GM15510 (cell line): ENCODE data around the gene VAC14.

Experiments used
- POLR2A ChIP-seq: IDR thresholded peaks from 3 replicates; pipeline ENCODE4 v1.6.1; 2011; ENCODE audit warnings: borderline replicate concordance; ENCODE audit not compliant: insufficient read length; ENCODE audit errors: extremely low read depth

Gene VAC14

DNA sequence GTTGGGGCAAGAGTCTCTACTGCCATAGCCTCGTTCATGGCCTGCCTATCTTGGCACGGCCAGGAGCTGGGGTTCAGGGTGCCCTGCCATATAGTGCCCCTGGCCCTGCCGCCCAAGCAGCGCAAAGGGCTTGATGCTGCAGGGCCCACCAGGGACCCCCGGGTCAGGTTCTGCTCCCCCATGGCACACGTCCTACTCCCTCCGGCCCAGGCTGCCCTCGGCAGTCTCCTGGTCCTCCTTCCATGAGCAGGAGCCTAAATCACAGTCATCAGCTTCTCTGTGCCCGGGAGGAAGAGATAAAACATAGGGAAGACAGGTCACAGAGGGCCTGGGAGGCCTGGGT lies 59.2 kb downstream of the VAC14 start:
- TF ChIP-seq POLR2A = no peak

DNA sequence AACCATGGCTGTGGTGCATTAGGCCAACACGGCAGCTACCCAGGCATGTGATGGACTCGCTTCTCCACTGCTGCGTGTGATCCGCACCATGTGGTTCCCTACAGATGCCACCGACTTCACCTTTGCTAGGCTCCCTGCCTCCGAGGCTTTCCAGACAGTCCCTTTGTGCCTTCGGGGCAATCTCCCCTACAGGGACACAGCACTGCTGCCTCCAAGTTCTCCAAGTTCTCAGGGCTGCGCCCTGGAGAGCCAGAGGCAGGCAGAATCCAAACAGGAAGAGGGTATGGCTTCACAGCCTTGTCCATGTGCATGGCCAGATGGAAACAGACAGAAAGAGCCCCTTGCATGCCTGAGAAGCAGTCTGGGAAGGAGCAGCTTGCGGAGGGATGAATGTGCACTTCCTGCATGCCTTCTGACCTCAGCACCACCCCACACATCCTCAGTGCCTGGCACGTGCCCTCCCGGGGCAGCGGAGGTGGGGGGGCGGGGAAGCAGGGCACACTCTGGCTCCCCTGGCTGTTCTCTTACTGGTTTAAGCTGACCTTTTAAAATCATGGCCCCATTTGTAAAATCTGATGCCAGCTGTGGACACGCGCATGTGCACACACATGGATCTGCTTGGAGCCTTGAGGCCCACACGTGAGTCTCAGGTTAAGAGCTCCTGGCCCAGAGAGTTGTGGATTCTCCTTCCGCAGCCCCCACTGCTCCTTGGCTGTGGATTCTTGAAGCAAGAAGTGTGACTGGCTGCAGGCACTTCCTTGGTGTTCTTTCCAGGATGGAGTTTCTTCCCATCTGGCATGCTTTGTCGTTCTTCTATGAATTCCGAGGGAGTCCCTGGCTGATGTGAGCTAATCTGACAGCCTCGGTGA lies 59.8 kb downstream of the VAC14 start:
- no peak for TF ChIP-seq POLR2A

DNA sequence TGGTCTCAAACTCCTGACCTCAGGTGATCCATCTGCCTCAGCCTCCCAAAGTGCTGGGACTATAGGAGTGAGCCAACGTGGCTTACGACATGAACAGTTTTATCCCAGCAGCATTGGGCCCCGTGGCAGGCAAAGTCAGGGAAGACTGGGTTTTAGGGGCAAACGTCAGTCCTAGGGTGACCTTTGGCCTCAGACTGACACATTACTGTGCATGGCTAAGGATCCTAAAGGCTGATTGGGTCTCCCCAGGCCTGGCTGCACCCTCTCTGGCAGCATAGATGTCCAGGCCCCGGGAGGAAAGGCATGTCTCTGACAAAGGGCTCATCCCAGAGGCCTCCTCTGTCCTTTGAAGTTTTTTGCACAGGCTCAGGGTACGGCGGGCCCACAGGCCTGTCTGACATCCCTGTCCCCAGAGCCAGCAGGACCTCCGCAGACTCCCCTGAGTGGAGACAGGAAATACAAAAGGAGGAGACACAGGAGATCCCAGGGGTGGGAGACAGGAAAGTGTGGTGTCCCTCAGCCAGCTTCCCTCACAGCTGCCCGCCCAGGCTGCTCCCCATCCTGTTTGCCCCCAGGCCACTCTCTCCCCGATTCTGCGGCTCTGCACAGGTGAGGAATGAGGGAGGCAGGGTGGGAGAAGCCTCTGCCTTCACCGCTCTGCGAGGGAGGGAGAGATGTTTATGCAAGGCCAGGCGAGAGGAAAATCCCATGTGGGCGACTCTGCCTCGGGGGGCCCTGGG lies 60.6 kb downstream of the VAC14 start:
- TF ChIP-seq POLR2A = no peak

DNA sequence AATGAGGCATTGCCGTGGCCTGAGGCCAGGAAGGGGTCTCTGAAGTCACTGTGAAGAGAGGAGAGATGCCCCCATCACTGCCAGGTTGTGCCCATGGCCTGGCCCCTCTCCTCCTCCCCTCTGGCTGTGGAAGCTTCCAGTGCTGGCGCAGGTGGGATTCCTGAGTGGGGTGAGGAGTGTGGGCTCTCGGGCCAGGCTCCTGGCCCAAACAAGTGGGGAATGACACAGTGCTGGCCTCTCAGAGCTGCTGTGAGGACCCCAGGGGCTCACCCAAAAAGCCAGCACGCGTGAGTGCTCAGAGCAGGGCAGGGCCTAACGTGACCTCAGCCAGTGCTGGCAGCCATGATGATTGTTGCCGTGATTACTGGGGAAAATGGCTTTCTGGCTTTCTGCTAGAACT lies 61.6 kb downstream of the VAC14 start:
- TF ChIP-seq POLR2A = no peak

DNA sequence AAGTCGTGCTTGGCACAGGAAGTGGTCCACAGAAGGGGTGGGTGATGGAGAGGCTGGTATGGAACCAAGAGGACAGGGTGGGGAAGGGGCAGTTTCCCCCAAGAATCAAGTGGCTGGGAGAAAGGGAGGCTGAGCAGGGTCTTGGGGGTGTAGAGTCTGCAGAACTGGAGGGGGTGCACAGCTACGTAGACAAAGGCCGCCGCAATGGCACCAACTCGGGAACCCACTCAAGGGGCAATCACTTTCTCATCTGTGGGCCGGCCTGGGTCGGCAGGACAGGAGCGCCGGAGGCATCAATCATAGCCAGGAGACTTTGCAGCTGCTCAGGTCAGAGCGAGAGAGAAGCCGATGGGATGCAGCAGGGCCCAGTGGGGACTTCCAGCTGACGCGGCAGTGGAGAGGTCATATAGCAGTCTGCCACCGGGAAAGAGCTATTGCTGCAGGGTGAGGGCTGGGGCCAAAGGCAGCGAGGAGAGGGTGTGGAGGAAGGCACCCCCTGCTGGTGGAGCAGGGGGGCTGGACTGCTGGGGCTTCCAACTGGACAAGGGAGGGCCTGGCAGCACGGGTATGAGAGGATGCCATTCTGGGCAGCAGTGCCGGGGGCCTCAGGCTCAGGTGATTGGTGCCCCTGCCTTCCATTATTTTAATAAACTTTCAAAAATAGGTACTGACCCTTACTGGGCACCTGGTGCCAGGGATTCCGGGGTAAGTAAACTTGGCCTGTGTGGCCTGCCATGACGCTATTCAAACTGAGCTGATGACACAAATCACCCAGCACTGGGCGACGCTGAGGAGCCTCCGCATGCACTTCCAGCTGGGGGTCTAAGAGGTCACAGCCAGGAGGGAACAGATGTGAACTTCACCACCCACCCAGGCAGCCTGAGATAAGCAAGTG lies 62.6 kb downstream of the VAC14 start:
- no peak for TF ChIP-seq POLR2A

DNA sequence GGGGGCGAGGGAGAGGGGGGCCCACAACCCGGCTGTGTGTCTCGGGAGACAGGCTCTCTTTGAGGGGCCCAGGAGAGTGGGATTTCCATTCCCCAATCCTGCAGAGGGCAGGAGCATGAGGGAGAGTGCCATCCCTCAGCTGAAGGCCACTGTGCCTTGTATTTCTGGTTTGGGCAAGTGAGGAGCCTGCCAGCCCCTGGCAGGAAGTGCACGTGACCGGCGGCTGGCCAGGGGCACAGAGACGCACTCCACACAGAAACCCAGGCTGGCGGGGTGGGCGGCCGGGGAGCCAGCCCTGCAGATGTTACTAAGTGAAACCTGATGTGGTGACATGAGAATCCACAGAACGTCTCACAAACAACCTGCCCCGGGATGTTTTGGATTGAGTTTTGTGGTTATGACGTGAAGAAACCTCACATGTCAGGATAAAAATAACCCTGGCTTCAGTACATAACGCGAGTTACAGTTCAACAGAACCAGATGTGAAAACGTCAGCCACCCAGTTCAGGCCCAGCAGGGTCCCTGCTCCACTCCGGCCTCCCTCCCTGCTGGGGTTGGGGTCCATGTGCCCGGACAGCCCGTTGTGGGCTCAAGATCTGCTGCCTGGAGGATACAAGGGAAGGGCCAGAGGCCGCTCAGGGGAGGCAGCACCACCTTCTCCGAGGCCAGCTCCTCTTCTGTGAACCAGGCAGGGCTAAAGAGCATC lies 63.4 kb downstream of the VAC14 start:
- TF ChIP-seq POLR2A = no peak

DNA sequence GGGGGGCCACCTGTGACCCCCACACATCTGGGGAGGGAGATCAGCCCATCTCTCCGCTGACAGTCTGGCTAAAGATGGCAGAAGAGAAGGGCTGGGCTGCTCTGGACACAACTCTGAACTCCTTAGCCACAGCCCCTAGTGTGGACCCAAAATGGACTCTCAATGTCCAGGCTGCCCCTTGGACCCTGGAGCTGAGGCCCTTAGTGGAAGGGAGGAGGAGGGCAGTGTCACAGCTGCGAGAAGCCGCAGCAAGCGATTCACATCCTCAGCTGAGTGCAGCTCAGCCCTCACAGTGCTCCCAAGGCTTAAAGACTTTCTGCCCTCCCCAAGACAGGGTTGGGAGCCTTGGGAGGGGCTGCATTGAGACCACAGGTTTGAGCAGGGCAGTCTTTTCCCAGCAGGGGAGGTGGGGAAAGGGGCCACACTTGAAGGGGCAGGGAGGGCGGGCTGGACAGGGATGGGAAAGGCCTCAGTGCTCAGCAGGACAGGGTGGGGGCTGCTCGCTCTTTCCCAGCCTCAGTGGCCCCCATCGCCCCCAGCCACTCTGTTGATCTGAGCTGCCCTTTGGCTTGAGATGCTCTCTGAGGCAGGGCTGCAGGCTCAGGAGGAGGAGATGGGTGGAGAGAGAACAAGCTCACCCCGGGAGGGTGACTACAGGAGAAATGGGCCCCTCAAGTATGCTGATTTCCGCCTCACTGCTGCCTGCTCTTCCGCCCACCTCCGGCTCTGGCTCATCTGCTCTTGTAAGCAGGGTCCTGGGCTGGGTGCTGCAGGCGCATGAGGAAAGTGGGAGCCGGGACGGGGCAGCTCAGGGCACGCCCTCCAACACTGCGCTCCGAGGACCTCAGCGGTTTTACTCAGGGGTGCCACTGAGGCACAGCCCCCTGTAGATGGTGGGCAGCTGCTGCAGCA lies 64.2 kb downstream of the VAC14 start:
- TF ChIP-seq POLR2A = no peak

DNA sequence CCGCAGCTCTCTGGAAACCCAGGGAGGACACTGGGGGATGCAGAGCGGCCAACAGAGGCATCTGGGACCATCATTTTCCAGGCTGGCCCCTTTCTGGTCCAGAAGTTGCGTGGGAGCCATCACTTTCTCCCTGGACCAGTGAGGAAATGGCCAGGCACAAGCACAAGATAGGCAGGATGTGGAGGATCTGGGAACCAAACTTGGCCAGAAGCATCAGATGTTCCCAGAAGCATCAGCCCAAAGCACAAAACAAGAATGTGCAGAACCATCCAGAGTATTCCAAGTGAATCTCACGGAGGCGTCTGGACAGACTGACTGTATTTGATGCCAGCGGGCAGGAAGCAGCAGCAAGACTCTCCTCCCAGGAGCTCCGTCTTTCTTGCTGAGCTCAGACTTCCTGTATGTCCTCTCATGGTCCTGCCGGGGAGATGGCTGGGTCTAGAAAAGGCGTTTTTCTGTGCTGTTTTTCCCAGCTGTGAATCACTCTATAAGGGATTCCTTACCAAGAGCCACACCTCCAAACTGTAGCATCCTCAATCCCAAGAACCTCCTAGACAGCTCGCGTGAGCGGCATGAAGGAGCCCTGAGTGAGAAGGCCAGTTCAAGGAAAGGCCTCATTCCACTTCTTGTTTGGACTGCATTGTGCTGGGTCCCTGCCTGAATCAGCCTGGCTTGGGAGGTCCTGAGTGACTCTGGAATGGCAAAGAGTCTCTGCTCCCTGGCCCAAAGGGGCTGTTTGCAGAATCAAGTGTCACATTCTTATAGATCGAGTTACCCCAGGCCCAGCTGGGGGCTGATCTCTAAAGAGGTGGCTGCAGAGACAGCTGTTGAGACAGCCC lies 65.6 kb downstream of the VAC14 start:
- TF ChIP-seq POLR2A = no peak

DNA sequence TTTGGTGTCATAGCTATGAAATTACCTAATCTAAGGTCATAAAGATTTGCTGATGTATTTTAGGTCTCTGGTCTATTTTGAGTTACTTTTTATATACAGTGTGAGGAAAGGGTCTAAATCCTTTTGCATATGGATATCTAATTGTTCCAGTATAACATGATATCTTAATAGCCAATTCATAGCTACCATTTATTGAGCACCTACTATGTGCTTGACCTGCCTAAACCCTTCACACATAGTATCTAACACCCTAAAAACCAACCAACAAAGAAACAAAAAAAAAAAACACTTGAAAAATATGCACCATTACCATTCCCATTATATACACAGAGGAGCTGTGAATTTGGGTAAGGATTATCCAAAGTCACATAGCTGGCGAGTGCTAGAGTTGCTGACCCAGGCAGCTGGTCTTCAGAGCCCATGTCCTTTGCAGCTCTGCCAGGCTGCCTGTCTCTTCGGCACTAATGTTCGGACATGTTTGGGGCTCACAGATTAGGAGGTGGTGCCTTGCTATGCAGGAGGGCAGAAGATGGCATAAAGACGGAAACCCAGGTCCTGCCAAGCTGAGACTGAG lies 66.3 kb downstream of the VAC14 start:
- no peak for TF ChIP-seq POLR2A

DNA sequence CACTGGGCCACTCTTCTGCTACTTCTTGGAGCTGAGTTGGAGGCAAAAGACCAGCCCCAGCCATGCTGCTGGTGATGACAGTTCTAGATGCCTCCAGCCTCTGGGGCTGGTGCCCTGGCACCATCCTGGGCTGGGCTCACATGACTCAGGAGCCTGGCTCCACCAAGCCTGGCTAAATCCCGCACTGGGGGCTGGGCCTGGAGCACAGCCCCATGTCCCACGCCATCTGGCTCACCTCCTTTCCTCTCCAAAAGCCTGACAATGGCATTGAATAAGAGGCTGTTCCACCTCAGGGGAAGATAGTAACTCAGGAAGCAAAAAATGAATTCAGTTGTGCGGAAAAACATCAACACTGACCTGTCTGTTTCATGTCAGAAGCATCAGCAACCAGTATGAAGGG lies 70.0 kb downstream of the VAC14 start:
- no peak for TF ChIP-seq POLR2A

DNA sequence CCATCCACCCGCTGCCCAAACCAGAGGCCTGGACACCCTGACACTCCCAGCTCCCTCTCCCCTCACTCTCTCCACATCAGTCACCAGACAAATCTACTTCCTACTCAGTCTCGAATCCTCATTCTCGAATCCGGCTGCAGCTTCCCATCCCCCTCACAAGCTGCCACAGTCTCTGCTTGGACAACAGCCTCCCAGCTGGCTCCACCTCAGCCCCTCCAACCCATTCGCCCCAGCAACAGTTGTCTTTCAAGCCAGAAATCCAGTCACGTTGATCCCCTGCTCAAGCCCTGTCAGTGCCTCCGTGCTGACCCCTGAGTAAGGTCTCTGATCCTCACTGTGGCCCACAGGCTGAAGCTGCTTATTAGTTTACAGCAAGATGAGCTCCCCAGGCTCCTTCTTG lies 70.9 kb downstream of the VAC14 start:
- TF ChIP-seq POLR2A = no peak

DNA sequence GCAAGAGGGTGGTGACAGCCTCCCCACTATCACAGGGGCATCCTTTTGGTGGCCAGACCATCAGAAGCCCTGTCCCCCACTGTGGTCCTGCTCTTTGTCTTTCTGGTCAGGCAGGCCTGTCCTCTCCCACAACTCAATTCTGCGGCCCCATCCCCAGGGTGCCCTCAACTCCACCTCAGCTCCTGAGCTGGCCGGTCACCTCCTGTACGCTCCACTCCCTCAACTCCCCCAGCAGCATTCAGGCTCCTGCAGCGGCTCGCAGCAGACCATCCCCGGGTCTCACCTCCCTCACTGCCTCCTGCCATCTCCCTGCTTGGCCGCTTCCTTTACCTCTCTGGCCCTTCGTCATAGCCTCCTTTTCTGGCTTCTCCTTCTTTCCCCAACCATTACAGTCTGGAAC lies 71.7 kb downstream of the VAC14 start:
- TF ChIP-seq POLR2A = no peak
